ENCODE measurements around the gene TP53TG5.

DNA sequence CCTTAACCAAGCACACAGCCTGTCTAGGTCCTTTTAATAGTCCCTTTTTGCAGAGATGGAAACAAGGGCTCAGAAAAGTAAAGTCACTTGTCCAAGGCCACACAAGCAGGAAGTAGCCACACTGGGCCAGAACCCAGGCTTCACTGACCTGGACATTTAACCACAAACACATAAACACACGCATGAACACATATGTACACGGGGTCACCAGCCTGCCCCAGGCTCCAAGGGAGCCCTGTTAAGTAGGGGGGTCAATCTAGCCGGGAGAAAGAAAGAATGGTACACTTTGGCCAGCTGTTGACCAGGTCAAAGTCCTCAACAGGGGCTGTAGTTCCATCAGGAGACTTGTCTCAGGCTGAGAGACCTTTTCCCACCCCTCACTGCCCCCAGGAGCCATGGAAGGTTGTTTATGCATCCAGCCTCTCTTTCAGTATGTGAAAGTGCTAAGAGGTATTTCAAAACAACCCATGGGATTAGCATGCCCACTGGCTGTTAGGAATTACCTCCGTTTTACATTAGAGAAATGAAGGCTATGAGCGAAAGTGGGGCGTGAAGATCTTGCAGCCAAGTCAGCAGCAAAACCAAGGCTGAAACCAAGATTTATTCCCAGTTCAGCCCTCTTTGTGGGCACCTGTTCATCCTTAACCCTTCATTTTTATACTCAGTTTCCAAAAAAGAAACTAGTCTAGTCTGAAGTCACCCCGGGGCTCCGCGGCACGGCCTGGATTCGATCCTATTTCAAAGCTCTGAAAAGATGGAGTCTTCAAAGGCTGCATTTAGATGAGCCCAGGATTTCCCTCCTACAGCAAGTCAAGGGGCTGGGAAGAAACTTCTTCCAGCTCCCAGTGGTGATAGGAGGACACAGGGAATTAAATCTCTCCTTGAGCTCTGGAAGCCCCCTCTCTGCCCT is 39.7 kb downstream of the TP53TG5 start:
- TF ChIP-seq, protein P1, sequence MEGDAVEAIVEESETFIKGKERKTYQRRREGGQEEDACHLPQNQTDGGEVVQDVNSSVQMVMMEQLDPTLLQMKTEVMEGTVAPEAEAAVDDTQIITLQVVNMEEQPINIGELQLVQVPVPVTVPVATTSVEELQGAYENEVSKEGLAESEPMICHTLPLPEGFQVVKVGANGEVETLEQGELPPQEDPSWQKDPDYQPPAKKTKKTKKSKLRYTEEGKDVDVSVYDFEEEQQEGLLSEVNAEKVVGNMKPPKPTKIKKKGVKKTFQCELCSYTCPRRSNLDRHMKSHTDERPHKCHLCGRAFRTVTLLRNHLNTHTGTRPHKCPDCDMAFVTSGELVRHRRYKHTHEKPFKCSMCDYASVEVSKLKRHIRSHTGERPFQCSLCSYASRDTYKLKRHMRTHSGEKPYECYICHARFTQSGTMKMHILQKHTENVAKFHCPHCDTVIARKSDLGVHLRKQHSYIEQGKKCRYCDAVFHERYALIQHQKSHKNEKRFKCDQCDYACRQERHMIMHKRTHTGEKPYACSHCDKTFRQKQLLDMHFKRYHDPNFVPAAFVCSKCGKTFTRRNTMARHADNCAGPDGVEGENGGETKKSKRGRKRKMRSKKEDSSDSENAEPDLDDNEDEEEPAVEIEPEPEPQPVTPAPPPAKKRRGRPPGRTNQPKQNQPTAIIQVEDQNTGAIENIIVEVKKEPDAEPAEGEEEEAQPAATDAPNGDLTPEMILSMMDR (IDR thresholded peaks at IDR 0.05), result no peak
- TF ChIP-seq POLR2A (IDR thresholded peaks at IDR 0.05), result no peak
- no peak for TF ChIP-seq EP300 (IDR thresholded peaks at IDR 0.05)
- no peak for TF ChIP-seq POLR2AphosphoS5 (IDR thresholded peaks at IDR 0.05)

Data from sigmoid colon (tissue), 4 donors.